SK-N-SH (cell line): ENCODE results near the gene GOLGA6A.
A peak's percentile ranks its signal among the peaks of the same experiment; 100 is the strongest.
"Not testable (repeated sequence)": the region's sequence is repeated elsewhere in the genome, so short reads cannot be mapped to it uniquely, and the experiment has no call there.

ENCODE experiments used
- CHD2 ChIP-seq: fragments of 150-350 bp; IDR thresholded peaks from 2 replicates; pipeline ENCODE4 v1.6.1; 2018; ENCODE audit warnings: low read length; ENCODE audit not compliant: partially characterized antibody
- POLR2AphosphoS5 ChIP-seq: IDR thresholded peaks from 2 replicates; pipeline ENCODE4 v1.6.1; 2012; ENCODE audit warnings: low read depth, low read length
- RAD21 ChIP-seq: IDR thresholded peaks from 2 replicates; pipeline ENCODE4 v1.6.1; 2012; ENCODE audit warnings: mild to moderate bottlenecking, low read length
- RFX5 ChIP-seq: IDR thresholded peaks from 2 replicates; pipeline ENCODE4 v1.6.1; 2012; ENCODE audit warnings: mild to moderate bottlenecking, improper control_type of control experiment, low read length
- RXRA ChIP-seq: IDR thresholded peaks from 2 replicates; pipeline ENCODE4 v1.4.0; 2012; ENCODE audit warnings: low read depth, mild to moderate bottlenecking, borderline replicate concordance
- SIN3A ChIP-seq: IDR thresholded peaks from 2 replicates; pipeline ENCODE4 v1.6.1; 2012; ENCODE audit warnings: low read depth, mild to moderate bottlenecking, low read length, moderate library complexity, borderline replicate concordance
- TF ChIP-seq, protein P1 (sequence below): fragments of 200-600 bp; sonication (generic); IDR thresholded peaks from 2 replicates; pipeline ENCODE4 v1.6.1; 2017; ENCODE audit warnings: antibody characterized with exemption, mild to moderate bottlenecking, moderate library complexity
- TF ChIP-seq, protein P2 (sequence below): IDR thresholded peaks from 2 replicates; pipeline ENCODE4 v1.4.0; 2012; ENCODE audit warnings: low read depth
- TF ChIP-seq, protein P3 (sequence below): IDR thresholded peaks from 2 replicates; pipeline ENCODE4; 2012
- TF ChIP-seq, protein P4 (sequence below): IDR thresholded peaks from 2 replicates; pipeline ENCODE4 v1.4.0; 2012; ENCODE audit warnings: low read depth, borderline replicate concordance
- TF ChIP-seq, protein P5 (sequence below): fragments of 150-350 bp; IDR thresholded peaks from 2 replicates; pipeline ENCODE4 v1.6.1; 2016; ENCODE audit warnings: mild to moderate bottlenecking, low read depth, low read length

DNA sequence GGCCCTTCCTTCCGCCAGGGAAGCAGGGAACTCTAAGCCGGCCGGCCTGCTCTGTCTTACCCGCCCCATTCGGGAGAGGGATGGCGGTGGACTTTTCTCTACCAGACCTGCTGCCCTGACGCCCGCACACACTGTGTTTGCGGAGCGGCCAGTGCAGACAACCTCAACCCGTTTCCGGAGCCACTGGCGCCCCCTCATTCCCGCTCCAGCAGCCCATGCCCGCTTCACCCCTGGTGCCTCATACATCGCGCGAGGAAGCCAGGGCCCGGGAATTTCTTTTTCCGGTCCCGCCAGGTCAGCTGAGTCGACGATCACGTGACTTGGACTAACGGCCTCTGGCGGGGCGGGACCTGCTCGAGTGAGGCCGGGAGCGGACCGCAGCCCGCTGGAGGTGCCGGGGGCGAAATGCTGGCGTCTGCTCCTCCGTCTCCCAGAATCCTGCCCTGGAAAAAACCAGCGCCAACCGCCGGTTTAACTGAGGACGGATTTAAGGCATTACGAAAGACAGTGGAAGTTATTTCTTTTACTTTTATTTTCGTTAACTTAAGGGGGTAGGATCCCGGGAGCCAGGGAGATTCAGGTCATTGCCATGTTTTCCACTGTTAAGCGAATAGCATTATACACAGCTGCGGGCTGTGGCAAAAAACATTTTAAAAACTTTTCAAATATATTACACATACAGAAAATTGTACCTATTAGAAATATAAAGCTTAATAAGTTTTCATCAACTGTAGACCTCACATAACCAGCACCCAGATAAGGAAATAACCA lies 17.8 kb upstream of the GOLGA6A start:
- peak; percentile 87 for TF ChIP-seq CHD2
- TF ChIP-seq, protein P1, sequence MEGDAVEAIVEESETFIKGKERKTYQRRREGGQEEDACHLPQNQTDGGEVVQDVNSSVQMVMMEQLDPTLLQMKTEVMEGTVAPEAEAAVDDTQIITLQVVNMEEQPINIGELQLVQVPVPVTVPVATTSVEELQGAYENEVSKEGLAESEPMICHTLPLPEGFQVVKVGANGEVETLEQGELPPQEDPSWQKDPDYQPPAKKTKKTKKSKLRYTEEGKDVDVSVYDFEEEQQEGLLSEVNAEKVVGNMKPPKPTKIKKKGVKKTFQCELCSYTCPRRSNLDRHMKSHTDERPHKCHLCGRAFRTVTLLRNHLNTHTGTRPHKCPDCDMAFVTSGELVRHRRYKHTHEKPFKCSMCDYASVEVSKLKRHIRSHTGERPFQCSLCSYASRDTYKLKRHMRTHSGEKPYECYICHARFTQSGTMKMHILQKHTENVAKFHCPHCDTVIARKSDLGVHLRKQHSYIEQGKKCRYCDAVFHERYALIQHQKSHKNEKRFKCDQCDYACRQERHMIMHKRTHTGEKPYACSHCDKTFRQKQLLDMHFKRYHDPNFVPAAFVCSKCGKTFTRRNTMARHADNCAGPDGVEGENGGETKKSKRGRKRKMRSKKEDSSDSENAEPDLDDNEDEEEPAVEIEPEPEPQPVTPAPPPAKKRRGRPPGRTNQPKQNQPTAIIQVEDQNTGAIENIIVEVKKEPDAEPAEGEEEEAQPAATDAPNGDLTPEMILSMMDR, result not testable (repeated sequence)
- TF ChIP-seq RXRA, POLR2AphosphoS5, RFX5, RAD21, SIN3A: not testable (repeated sequence)
- TF ChIP-seq, protein P2, sequence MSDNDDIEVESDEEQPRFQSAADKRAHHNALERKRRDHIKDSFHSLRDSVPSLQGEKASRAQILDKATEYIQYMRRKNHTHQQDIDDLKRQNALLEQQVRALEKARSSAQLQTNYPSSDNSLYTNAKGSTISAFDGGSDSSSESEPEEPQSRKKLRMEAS, result peak; percentile 94
- TF ChIP-seq, protein P3, sequence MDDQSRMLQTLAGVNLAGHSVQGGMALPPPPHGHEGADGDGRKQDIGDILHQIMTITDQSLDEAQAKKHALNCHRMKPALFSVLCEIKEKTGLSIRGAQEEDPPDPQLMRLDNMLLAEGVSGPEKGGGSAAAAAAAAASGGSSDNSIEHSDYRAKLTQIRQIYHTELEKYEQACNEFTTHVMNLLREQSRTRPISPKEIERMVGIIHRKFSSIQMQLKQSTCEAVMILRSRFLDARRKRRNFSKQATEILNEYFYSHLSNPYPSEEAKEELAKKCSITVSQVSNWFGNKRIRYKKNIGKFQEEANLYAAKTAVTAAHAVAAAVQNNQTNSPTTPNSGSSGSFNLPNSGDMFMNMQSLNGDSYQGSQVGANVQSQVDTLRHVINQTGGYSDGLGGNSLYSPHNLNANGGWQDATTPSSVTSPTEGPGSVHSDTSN, result not testable (repeated sequence)
- TF ChIP-seq, protein P4, sequence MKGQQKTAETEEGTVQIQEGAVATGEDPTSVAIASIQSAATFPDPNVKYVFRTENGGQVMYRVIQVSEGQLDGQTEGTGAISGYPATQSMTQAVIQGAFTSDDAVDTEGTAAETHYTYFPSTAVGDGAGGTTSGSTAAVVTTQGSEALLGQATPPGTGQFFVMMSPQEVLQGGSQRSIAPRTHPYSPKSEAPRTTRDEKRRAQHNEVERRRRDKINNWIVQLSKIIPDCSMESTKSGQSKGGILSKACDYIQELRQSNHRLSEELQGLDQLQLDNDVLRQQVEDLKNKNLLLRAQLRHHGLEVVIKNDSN, result peak; percentile 93
- TF ChIP-seq, protein P5, sequence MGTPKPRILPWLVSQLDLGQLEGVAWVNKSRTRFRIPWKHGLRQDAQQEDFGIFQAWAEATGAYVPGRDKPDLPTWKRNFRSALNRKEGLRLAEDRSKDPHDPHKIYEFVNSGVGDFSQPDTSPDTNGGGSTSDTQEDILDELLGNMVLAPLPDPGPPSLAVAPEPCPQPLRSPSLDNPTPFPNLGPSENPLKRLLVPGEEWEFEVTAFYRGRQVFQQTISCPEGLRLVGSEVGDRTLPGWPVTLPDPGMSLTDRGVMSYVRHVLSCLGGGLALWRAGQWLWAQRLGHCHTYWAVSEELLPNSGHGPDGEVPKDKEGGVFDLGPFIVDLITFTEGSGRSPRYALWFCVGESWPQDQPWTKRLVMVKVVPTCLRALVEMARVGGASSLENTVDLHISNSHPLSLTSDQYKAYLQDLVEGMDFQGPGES, result not testable (repeated sequence)
